Purkinje cell (primary cell): Measurements from ENCODE around the gene ALKAL2. TPM values are rescaled to one million over a fixed set of nuclear protein-coding genes. Genes with fewer than 3 reads are reported as not detected.

Experiments used
- polyA plus RNA-seq: library from polyadenylated mRNA; unstranded; fragments of >200 nt; fragmentation: Nextera tagmentation; gene quantifications from 2 replicates; pipeline ENCODE4 v1.2.1, GENCODE V29; 2014

ALKAL2 gene
- polyA plus RNA-seq = not detected in 2 replicates

DNA sequence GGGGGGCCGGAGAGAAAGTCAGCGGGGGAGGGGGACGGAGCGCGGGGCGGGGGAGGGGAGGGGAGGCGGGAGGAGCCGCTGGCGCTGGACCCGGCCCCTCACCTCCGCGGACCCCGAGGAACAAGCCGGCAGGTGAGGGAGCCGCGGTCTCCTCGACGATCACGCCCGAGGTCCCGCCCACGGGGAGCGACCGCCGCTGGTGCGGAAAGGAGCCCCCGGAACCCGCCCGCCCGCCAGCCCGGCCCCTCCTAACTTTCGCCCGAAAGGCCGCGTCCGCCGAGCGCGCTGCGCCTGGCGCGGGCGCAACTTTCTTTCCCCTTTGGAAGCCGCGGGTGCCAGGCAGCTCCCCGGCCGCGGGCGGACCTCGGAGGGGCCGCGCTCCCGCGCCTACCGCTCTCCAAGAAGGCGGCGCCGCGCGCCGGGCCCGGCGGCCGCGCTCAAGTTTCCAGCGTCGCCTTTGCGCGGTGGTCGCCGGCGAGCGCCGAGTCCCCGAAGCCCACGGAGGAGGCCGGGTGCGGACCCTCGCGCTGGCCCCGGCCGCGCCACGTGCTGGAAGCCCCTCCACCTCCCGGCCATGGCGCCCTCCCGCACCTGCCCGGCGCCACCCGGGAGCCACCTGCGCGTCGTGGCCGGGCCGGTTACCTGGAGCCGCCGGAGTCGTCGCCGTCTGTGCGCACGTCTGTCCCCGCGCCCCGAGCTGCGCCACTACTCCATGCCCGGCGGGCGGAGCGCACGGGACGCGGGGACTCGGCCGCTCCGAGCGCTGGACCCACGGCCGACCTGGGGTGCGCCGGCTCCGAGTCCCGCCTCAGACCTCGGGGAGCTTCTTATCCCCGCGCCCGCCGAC, at the start of gene ALKAL2:
Gene ALKAL2, minus strand, starts transcription at position 181 of the 847 bp plus-strand sequence. CDS start 256 bp downstream, outside the sequence.

GRCh38 chr2:264493-265468, 23.1 kb downstream of the ALKAL2 start, which contains the start of gene ACP1:
Gene ACP1 (plus strand): TSS chr2:264947. CDS start chr2:264965, 18 bp downstream.

DNA sequence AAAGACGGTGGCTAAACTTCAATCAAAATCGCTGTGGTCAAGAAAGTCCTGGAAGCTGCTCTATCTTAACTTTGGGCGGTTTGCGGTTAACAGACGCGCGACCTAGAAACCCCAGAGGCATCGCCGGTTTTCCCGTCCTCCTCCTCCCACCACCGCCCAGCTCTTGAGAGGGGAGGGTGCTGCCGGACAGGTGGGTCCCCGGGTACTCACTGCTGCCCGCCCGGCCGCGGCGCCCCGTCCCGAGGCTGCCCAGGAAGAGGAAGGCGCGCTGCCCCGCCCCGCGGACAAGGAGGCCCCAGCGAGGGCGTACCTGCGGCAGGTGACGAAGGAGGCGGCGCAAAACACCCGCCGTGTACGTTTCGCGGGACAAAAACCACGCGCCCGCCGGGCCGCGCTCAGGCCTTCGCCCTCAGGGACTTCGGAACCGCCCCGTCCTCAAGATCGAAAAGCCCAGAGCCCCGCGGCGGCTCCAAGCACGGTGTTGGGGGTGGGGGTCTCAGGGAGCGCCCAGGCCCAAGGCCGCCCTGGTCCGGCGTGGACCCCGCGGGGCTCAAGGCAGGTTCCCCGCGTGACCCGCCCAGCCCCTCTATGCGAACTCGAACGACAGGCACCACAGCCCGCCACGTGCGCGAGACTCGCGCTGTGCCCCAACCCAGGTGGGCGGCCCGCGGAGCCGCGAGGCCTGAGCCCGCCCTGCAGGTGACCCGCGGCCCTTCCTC, 24.0 kb downstream of the ALKAL2 start, which contains the start of gene SH3YL1:
Gene SH3YL1, minus strand, starts transcription at position 259 of the 719 bp plus-strand sequence. Its CDS starts 48 bp downstream, at position 211.

Other genes starting within 250 kb of the ALKAL2 start
- 2.0 TPM in 1 of 2 replicates, not detected in the other for gene FAM110C, start 241.6 kb downstream of the ALKAL2 start, polyA plus RNA-seq
- gene SH3YL1, start 24.1 kb downstream of the ALKAL2 start, polyA plus RNA-seq = 43.5 and 55.0 TPM in 2 replicates
- gene ACP1, start 23.1 kb downstream of the ALKAL2 start, polyA plus RNA-seq = 240 and 279 TPM in 2 replicates